SH-SY5Y (cell line): Measurements from ENCODE around the gene CEP131.

Experiments used
- GATA2 ChIP-seq: IDR thresholded peaks from 2 replicates; pipeline ENCODE4 v1.6.1; 2011; ENCODE audit warnings: mild to moderate bottlenecking, low read depth, low read length
- GATA3 ChIP-seq: IDR thresholded peaks from 2 replicates; pipeline ENCODE4 v1.6.1; 2011; ENCODE audit warnings: low read depth, mild to moderate bottlenecking, low read length, moderate library complexity

DNA sequence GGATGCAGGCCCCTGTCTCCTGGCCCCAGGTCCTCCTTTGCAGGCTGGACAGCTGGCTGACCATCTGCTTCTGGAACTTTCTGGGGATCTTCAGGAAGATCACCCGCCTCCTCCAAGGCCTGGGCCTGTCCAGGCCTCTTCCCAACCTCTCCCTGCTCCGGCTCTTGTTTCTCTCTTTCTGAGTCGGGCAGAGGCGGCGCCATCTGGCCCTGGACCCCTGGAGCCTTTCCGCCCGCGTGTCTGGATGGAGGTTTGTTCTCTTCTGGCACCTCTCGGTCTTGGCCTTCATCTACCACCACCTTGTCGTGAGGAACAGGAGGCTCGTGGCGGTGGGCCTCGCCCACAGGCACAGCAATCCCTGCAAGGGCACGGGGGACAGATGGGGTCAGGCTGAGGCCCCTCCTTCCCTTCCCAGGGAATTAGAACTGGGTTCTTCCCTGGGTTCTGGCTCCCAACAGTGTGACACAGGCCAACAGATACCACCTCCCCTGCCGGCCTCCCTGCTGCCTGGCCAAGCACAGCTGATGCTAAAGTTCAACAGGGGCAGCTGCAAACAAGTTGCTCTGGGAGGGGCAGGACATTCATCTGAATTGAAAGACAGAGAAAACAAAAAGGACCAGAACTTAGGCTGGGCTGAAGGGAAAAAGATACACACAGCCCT is 29.7 kb upstream of the CEP131 start:
- TF ChIP-seq GATA2 = no peak
- TF ChIP-seq GATA3 = no peak
